SU-DHL-6 (cell line): ENCODE data around the gene MCM9.

Experiments used
- H2AFZ ChIP-seq: fragments of 200-600 bp; sonication (generic); 2 replicates; pipeline ENCODE4 v1.6.1; 2014; ENCODE audit warnings: low read depth, mild to moderate bottlenecking, moderate library complexity, mixed read lengths, antibody characterized with exemption, low read length; ENCODE audit not compliant: severe bottlenecking
- H3F3A ChIP-seq: fragments of 200-600 bp; shearing (Covaris generic); 2 replicates; pipeline ENCODE4 v1.6.0; 2016; ENCODE audit warnings: antibody characterized with exemption, mild to moderate bottlenecking; ENCODE audit not compliant: insufficient read depth
- H3K27ac ChIP-seq: fragments of 200-600 bp; sonication (generic); 2 replicates; pipeline ENCODE4 v1.5.1; 2016; ENCODE audit warnings: low read depth, mild to moderate bottlenecking, low read length, moderate library complexity, mixed read lengths
- H3K27me3 ChIP-seq: fragments of 200-600 bp; sonication (generic), shearing (Covaris generic); 2 replicates; pipeline ENCODE4 v1.6.0; 2014; ENCODE audit warnings: mild to moderate bottlenecking, low read length
- H3K36me3 ChIP-seq: fragments of 200-600 bp; sonication (generic); 2 replicates; pipeline ENCODE4 v1.6.1; 2014; ENCODE audit warnings: mild to moderate bottlenecking, low read length, mixed read lengths
- H3K4me2 ChIP-seq: fragments of 300-600, 200-600 bp; shearing (Covaris generic), sonication (generic); 2 replicates; pipeline ENCODE4 v1.6.0; 2014; ENCODE audit warnings: low read length, low read depth, mild to moderate bottlenecking; ENCODE audit not compliant: poor library complexity, severe bottlenecking
- H3K4me3 ChIP-seq: fragments of 200-600 bp; sonication (generic); 2 replicates; pipeline ENCODE4 v1.5.1; 2014; ENCODE audit warnings: antibody characterized with exemption, low read length, mild to moderate bottlenecking, mixed read lengths; ENCODE audit not compliant: insufficient read depth, poor library complexity, severe bottlenecking
- H3K79me2 ChIP-seq: fragments of 200-600 bp; sonication (generic); 2 replicates; pipeline ENCODE4 v1.6.1; 2014; ENCODE audit warnings: mild to moderate bottlenecking, low read length, moderate library complexity; ENCODE audit not compliant: insufficient read depth
- H3K9ac ChIP-seq: fragments of 200-600 bp; sonication (generic); 2 replicates; pipeline ENCODE4 v1.7.0; 2014; ENCODE audit warnings: mild to moderate bottlenecking, low read length
- H3K9me2 ChIP-seq: fragments of 200-600 bp; sonication (generic); replicated peaks from 2 replicates; pipeline ENCODE4 v1.6.1; 2014; ENCODE audit warnings: low read length; ENCODE audit not compliant: insufficient read depth
- H3K9me3 ChIP-seq: fragments of 200-600 bp; sonication (generic); 2 replicates; pipeline ENCODE4 v1.6.1; 2014; ENCODE audit warnings: low read length, mixed read lengths; ENCODE audit not compliant: insufficient read depth
- H4K20me1 ChIP-seq: fragments of 200-600 bp; sonication (generic); 2 replicates; pipeline ENCODE4 v1.6.1; 2014; ENCODE audit warnings: low read depth, mild to moderate bottlenecking, antibody characterized with exemption, low read length, moderate library complexity, mixed read lengths
- EZH2phosphoT487 ChIP-seq: fragments of 200-600 bp; sonication (generic), shearing (Covaris generic); conservative IDR thresholded peaks from 2 replicates; pipeline ENCODE4 v1.6.1; 2018; ENCODE audit warnings: mild to moderate bottlenecking, antibody characterized with exemption, low read length, moderate library complexity, mixed read lengths
- TF ChIP-seq, protein P1 (sequence below): fragments of 200-600 bp; sonication (generic); IDR thresholded peaks from one replicate; pipeline ENCODE4 v1.5.1; 2017; ENCODE audit warnings: antibody characterized with exemption, mild to moderate bottlenecking, low read length, moderate library complexity; ENCODE audit not compliant: insufficient read depth, poor library complexity, severe bottlenecking

MCM9 gene

GRCh38 chr6:118894425-118895260, 40.3 kb downstream of the MCM9 start:
- Histone ChIP-seq H3K36me3 (peaks cover 7% of the 10 kb centered on the region; the same call in 1 of the 2 replicates), H4K20me1 (0 out of 2 replicates have a peak, but pooled peaks cover 3% of the 10 kb centered on the region), H3K27ac (peak overlapping the region; percentile 93), H3K79me2 (peaks cover 77% of the 10 kb centered on the region), H3F3A (peaks cover 37% of the 10 kb centered on the region; the same call in 1 of the 2 replicates), H3K4me2 (peak overlapping the region; percentile 96), H3K9ac (peak overlapping the region; percentile 94), H3K9me3 (no peaks in the 10 kb centered on the region), H2AFZ (peak overlapping the region; percentile 32), H3K4me3 (peak overlapping the region; percentile 87), H3K9me2 (no peaks in the 10 kb centered on the region), H3K27me3 (no peaks in the 10 kb centered on the region)
- TF ChIP-seq, protein P1, sequence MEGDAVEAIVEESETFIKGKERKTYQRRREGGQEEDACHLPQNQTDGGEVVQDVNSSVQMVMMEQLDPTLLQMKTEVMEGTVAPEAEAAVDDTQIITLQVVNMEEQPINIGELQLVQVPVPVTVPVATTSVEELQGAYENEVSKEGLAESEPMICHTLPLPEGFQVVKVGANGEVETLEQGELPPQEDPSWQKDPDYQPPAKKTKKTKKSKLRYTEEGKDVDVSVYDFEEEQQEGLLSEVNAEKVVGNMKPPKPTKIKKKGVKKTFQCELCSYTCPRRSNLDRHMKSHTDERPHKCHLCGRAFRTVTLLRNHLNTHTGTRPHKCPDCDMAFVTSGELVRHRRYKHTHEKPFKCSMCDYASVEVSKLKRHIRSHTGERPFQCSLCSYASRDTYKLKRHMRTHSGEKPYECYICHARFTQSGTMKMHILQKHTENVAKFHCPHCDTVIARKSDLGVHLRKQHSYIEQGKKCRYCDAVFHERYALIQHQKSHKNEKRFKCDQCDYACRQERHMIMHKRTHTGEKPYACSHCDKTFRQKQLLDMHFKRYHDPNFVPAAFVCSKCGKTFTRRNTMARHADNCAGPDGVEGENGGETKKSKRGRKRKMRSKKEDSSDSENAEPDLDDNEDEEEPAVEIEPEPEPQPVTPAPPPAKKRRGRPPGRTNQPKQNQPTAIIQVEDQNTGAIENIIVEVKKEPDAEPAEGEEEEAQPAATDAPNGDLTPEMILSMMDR, result no peak
- TF ChIP-seq EZH2phosphoT487, result no peak

DNA sequence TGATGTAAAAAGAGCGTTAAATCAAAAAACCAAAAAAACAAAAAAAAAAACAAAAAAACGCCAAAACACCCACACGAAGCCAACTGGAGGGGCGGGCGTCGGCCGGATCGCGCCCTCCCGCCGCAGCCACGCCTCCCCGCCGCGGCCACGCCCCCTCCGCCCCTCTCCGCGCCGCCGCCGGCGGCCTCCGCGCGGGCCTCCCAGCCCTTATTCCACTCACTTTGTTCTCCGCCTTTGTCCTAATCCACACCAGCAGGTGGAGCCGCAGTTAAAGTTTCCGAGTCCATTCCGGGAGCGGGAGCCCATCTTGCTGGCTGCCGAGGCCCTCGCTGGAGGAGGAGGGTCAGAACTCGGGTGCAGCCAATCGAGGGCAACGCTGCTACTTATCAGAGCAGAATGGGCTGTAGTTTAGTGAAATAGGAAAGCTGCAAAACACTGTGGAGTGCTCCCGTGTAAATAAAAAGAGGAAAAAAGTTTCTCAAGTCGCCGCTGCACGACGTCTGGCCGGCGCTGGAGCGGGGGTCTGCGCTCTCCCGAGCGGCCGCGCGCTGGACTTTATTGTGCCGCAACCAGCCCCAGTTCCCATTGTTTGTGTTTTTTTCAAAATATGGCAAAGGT, 41.0 kb downstream of the MCM9 start, which contains the start of gene ASF1A:
Gene ASF1A, plus strand, starts transcription at position 346 of the 618 bp plus-strand sequence. Its CDS starts 262 bp downstream, at position 608.
- H3K9me2 ChIP-seq, result no peaks in the 10 kb centered on the region
- TF ChIP-seq EZH2phosphoT487, result no peak
- TF ChIP-seq, protein P1, result peak; percentile 48
- peaks cover 7% of the 10 kb centered on the region; the same call in 1 of the 2 replicates for H3K36me3 ChIP-seq
- peak within 1 kb of the TSS; percentile 96 for H3K4me2 ChIP-seq
- H3K4me3 ChIP-seq, result peak within 1 kb of the TSS; percentile 87
- H3K9me3 ChIP-seq, result no peaks in the 10 kb centered on the region
- H3K9ac ChIP-seq, result peak within 1 kb of the TSS; percentile 94
- H4K20me1 ChIP-seq, result 0 out of 2 replicates have a peak, but pooled peaks cover 3% of the 10 kb centered on the region
- H2AFZ ChIP-seq, result peak within 1 kb of the TSS; percentile 41
- peak within 1 kb of the TSS; percentile 93 for H3K27ac ChIP-seq
- no peaks in the 10 kb centered on the region for H3K27me3 ChIP-seq
- peaks cover 72% of the 10 kb centered on the region for H3K79me2 ChIP-seq
- H3F3A ChIP-seq, result peaks cover 37% of the 10 kb centered on the region; the same call in 1 of the 2 replicates

GRCh38 chr6:118893064-118893806, 41.7 kb downstream of the MCM9 start:
- Histone ChIP-seq H3F3A (peaks cover 37% of the 10 kb centered on the region; the same call in 1 of the 2 replicates), H2AFZ (peak overlapping the region; percentile 41), H3K27me3 (no peaks in the 10 kb centered on the region), H4K20me1 (0 out of 2 replicates have a peak, but pooled peaks cover 3% of the 10 kb centered on the region), H3K4me3 (peak overlapping the region; percentile 59), H3K9me3 (no peaks in the 10 kb centered on the region), H3K4me2 (peak overlapping the region; percentile 88), H3K36me3 (peaks cover 7% of the 10 kb centered on the region; the same call in 1 of the 2 replicates), H3K79me2 (peaks cover 66% of the 10 kb centered on the region), H3K9me2 (no peaks in the 10 kb centered on the region), H3K9ac (peak overlapping the region; percentile 94), H3K27ac (peak overlapping the region; percentile 93)
- TF ChIP-seq EZH2phosphoT487, result no peak
- TF ChIP-seq, protein P1, result no peak
